PC-3 (cell line): ENCODE measurements around the gene TSPAN17.

Experiments used
- EZH2 ChIP-seq: fragments of 300-600 bp; sonication (generic); IDR thresholded peaks from one replicate; pipeline ENCODE4 v1.6.1; 2017; ENCODE audit warnings: antibody characterized with exemption, mild to moderate bottlenecking, low read length; ENCODE audit not compliant: unreplicated experiment
- EZH2phosphoT487 ChIP-seq: fragments of 300-600 bp; sonication (generic); IDR thresholded peaks from 2 replicates; pipeline ENCODE4 v1.6.1; 2018; ENCODE audit warnings: mild to moderate bottlenecking, antibody characterized with exemption, low read length, borderline replicate concordance
- TF ChIP-seq, protein P1 (sequence below): fragments of 300-600 bp; sonication (generic); conservative IDR thresholded peaks from 2 replicates; pipeline ENCODE4 v1.5.1; 2017; ENCODE audit warnings: antibody characterized with exemption, low read depth, mild to moderate bottlenecking, low read length

DNA sequence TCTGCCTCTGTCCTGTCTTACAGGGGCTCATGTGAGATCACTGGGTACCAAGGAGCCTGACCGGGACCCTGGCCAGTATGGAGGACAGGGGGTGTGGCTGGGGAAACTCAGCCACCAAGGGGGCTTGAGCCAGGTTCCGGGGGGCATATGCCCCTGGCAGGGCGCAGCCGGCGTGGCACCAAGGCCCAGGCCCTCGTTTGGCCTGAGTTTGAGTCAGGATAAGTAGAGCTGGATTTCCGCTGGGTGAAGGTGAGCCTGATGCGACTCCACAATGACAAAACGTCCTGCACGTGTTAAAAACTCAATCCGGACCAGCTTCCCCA is 616 bp upstream of the TSPAN17 start:
- TF ChIP-seq, protein P1, sequence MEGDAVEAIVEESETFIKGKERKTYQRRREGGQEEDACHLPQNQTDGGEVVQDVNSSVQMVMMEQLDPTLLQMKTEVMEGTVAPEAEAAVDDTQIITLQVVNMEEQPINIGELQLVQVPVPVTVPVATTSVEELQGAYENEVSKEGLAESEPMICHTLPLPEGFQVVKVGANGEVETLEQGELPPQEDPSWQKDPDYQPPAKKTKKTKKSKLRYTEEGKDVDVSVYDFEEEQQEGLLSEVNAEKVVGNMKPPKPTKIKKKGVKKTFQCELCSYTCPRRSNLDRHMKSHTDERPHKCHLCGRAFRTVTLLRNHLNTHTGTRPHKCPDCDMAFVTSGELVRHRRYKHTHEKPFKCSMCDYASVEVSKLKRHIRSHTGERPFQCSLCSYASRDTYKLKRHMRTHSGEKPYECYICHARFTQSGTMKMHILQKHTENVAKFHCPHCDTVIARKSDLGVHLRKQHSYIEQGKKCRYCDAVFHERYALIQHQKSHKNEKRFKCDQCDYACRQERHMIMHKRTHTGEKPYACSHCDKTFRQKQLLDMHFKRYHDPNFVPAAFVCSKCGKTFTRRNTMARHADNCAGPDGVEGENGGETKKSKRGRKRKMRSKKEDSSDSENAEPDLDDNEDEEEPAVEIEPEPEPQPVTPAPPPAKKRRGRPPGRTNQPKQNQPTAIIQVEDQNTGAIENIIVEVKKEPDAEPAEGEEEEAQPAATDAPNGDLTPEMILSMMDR = no peak
- TF ChIP-seq EZH2phosphoT487 (no peak), EZH2 (no peak)
